HUES48 (cell line): ENCODE results near the gene MTERF4.

Source experiments
- H3K27ac ChIP-seq: one replicate; pipeline ENCODE4 v1.7.0; 2013; ENCODE audit warnings: low read depth, low read length, inconsistent platforms
- H3K27me3 ChIP-seq: 2 replicates; pipeline ENCODE4 v1.6.1; 2013; ENCODE audit warnings: mild to moderate bottlenecking, low read length; ENCODE audit not compliant: control insufficient read depth, insufficient read depth
- H3K36me3 ChIP-seq: 2 replicates; pipeline ENCODE4 v1.6.1; 2013; ENCODE audit warnings: low read length; ENCODE audit not compliant: control insufficient read depth, insufficient read depth
- H3K4me1 ChIP-seq: 2 replicates; pipeline ENCODE4 v1.6.1; 2013; ENCODE audit warnings: mild to moderate bottlenecking, low read length; ENCODE audit not compliant: control insufficient read depth, insufficient read depth
- H3K4me3 ChIP-seq: 2 replicates; pipeline ENCODE4 v1.5.1; 2013; ENCODE audit warnings: mild to moderate bottlenecking, low read depth, low read length
- H3K9ac ChIP-seq: 2 replicates; pipeline ENCODE4 v1.6.1; 2013; ENCODE audit warnings: mild to moderate bottlenecking, low read depth, low read length, moderate library complexity
- H3K9me3 ChIP-seq: 2 replicates; pipeline ENCODE4 v1.6.1; 2013; ENCODE audit warnings: low read length; ENCODE audit not compliant: control insufficient read depth, insufficient read depth

MTERF4 gene

GRCh38 chr2:241053576-241054251 is 48.4 kb downstream of the MTERF4 start:
- H3K4me3 ChIP-seq, result no peak overlapping the region
- no peaks in the 10 kb centered on the region for H3K9me3 ChIP-seq
- H3K36me3 ChIP-seq, result no peaks in the 10 kb centered on the region
- H3K27me3 ChIP-seq, result no peaks in the 10 kb centered on the region; the same call in 1 of the 2 replicates
- H3K27ac ChIP-seq, result no peak overlapping the region
- H3K4me1 ChIP-seq, result no peaks in the 10 kb centered on the region
- no peak overlapping the region for H3K9ac ChIP-seq

GRCh38 chr2:241052677-241053360 is 49.3 kb downstream of the MTERF4 start:
- no peak overlapping the region for H3K4me3 ChIP-seq
- no peak overlapping the region for H3K27ac ChIP-seq
- H3K27me3 ChIP-seq, result no peaks in the 10 kb centered on the region; the same call in 1 of the 2 replicates
- H3K36me3 ChIP-seq, result no peaks in the 10 kb centered on the region
- H3K4me1 ChIP-seq, result no peaks in the 10 kb centered on the region
- H3K9ac ChIP-seq, result no peak overlapping the region
- no peaks in the 10 kb centered on the region for H3K9me3 ChIP-seq

- Histone ChIP-seq H3K9me3 (no peaks in the 10 kb centered on the region), H3K27me3 (no peaks in the 10 kb centered on the region; the same call in 1 of the 2 replicates), H3K36me3 (no peaks in the 10 kb centered on the region), H3K27ac (no peak overlapping the region), H3K4me3 (no peak overlapping the region), H3K4me1 (no peaks in the 10 kb centered on the region), H3K9ac (no peak overlapping the region)
Measured at GRCh38 chr2:241051578-241052487, 50.3 kb downstream of the MTERF4 start.

GRCh38 chr2:241050624-241051577 is 51.2 kb downstream of the MTERF4 start:
- Histone ChIP-seq H3K27ac (no peak overlapping the region), H3K27me3 (no peaks in the 10 kb centered on the region; the same call in 1 of the 2 replicates), H3K9me3 (no peaks in the 10 kb centered on the region), H3K4me1 (no peaks in the 10 kb centered on the region), H3K4me3 (no peak overlapping the region), H3K36me3 (no peaks in the 10 kb centered on the region), H3K9ac (no peak overlapping the region)

- H3K4me3 ChIP-seq, result no peak overlapping the region
- no peaks in the 10 kb centered on the region for H3K4me1 ChIP-seq
- no peaks in the 10 kb centered on the region for H3K36me3 ChIP-seq
- no peak overlapping the region for H3K27ac ChIP-seq
- H3K27me3 ChIP-seq, result no peaks in the 10 kb centered on the region; the same call in 1 of the 2 replicates
- H3K9ac ChIP-seq, result no peak overlapping the region
- no peaks in the 10 kb centered on the region for H3K9me3 ChIP-seq
Measured at GRCh38 chr2:241049739-241050623, 52.1 kb downstream of the MTERF4 start.

- H3K4me3 ChIP-seq, result no peak overlapping the region
- no peak overlapping the region for H3K27ac ChIP-seq
- no peaks in the 10 kb centered on the region; the same call in 1 of the 2 replicates for H3K27me3 ChIP-seq
- H3K36me3 ChIP-seq, result no peaks in the 10 kb centered on the region
- no peak overlapping the region for H3K9ac ChIP-seq
- no peaks in the 10 kb centered on the region for H3K9me3 ChIP-seq
- no peaks in the 10 kb centered on the region for H3K4me1 ChIP-seq
Measured at GRCh38 chr2:241048949-241049343, 53.1 kb downstream of the MTERF4 start.

- H3K36me3 ChIP-seq, result no peaks in the 10 kb centered on the region
- H3K27me3 ChIP-seq, result no peaks in the 10 kb centered on the region; the same call in 1 of the 2 replicates
- no peak overlapping the region for H3K9ac ChIP-seq
- H3K4me3 ChIP-seq, result no peak overlapping the region
- H3K27ac ChIP-seq, result no peak overlapping the region
- H3K4me1 ChIP-seq, result no peaks in the 10 kb centered on the region
- H3K9me3 ChIP-seq, result no peaks in the 10 kb centered on the region
Measured at GRCh38 chr2:241048149-241048948, 53.7 kb downstream of the MTERF4 start.

GRCh38 chr2:241047253-241048010 is 54.7 kb downstream of the MTERF4 start:
- Histone ChIP-seq H3K4me1 (no peaks in the 10 kb centered on the region), H3K9me3 (no peaks in the 10 kb centered on the region), H3K27me3 (peaks cover 4% of the 10 kb centered on the region; the same call in 1 of the 2 replicates), H3K27ac (no peak overlapping the region), H3K36me3 (no peaks in the 10 kb centered on the region), H3K9ac (no peak overlapping the region), H3K4me3 (no peak overlapping the region)
